HepG2 (cell line): Measurements from ENCODE around the gene TARBP2. TPM values are rescaled to one million over a fixed set of nuclear protein-coding genes. Genes with fewer than 3 reads are reported as not detected.

Experiments used
- ATM ChIP-seq: fragments of 450-650 bp; IDR thresholded peaks from 2 replicates; pipeline ENCODE4 v1.7.1; 2017; ENCODE audit warnings: mild to moderate bottlenecking, borderline replicate concordance
- HDAC2 ChIP-seq: sonication (generic); formaldehyde crosslinking; IDR thresholded peaks from 2 replicates; pipeline ENCODE4 v1.4.0; 2020; ENCODE audit warnings: missing genetic modification reagents
- HHEX ChIP-seq: IDR thresholded peaks from 2 replicates; pipeline ENCODE4 v1.6.1; 2016; ENCODE audit warnings: control low read depth
- HMGA1 ChIP-seq: sonication (generic); formaldehyde crosslinking; conservative IDR thresholded peaks from 2 replicates; pipeline ENCODE4 v1.4.0; 2020; ENCODE audit warnings: missing genetic modification reagents
- HOXA5 ChIP-seq: sonication (generic); formaldehyde crosslinking; IDR thresholded peaks from 2 replicates; pipeline ENCODE4 v1.4.0; 2020; ENCODE audit warnings: missing genetic modification reagents
- IRF2 ChIP-seq: IDR thresholded peaks from 2 replicates; pipeline ENCODE4 v1.6.1; 2018; ENCODE audit warnings: missing genetic modification reagents, missing compliant biosample characterization
- MEF2D ChIP-seq: sonication (generic); formaldehyde crosslinking; IDR thresholded peaks from 2 replicates; pipeline ENCODE4 v1.5.1; 2020; ENCODE audit warnings: mild to moderate bottlenecking, missing genetic modification reagents
- MXD4 ChIP-seq: IDR thresholded peaks from 2 replicates; pipeline ENCODE4 v1.6.1; 2016; ENCODE audit warnings: mild to moderate bottlenecking, missing biosample characterization, missing genetic modification reagents
- NFIC ChIP-seq: IDR thresholded peaks from 2 replicates; pipeline ENCODE4 v1.6.1; 2012; ENCODE audit warnings: mild to moderate bottlenecking, low read length, inconsistent platforms
- POGZ ChIP-seq: sonication (generic); formaldehyde crosslinking; IDR thresholded peaks from 2 replicates; pipeline ENCODE4 v1.4.0; 2020; ENCODE audit warnings: mild to moderate bottlenecking, missing genetic modification reagents
- POLR2AphosphoS5 ChIP-seq: IDR thresholded peaks from 2 replicates; pipeline ENCODE4 v1.6.1; 2012; ENCODE audit warnings: low read depth, low read length
- RORA ChIP-seq: sonication (generic); formaldehyde crosslinking; IDR thresholded peaks from 2 replicates; pipeline ENCODE4 v1.5.0; 2020; ENCODE audit warnings: mild to moderate bottlenecking, missing genetic modification reagents, moderate library complexity
- SALL2 ChIP-seq: sonication (generic); formaldehyde crosslinking; IDR thresholded peaks from 2 replicates; pipeline ENCODE4 v1.8.1; 2023; ENCODE audit warnings: mild to moderate bottlenecking, missing genetic modification reagents, inconsistent platforms
- TBL1XR1 ChIP-seq: fragments of 150-350 bp; IDR thresholded peaks from 2 replicates; pipeline ENCODE4 v1.6.1; 2014; ENCODE audit warnings: borderline replicate concordance, low read length; ENCODE audit not compliant: partially characterized antibody
- YEATS4 ChIP-seq: sonication (generic); formaldehyde crosslinking; IDR thresholded peaks from 2 replicates; pipeline ENCODE4 v1.4.0; 2020; ENCODE audit warnings: missing genetic modification reagents, borderline replicate concordance
- ZFX ChIP-seq: sonication (generic); formaldehyde crosslinking; IDR thresholded peaks from 2 replicates; pipeline ENCODE4 v1.4.0; 2020; ENCODE audit warnings: mild to moderate bottlenecking, low read depth, missing genetic modification reagents, moderate library complexity
- ZMAT3 ChIP-seq: sonication (generic); formaldehyde crosslinking; conservative IDR thresholded peaks from 2 replicates; pipeline ENCODE4 v1.7.0; 2021; ENCODE audit warnings: missing genetic modification reagents
- ZNF317 ChIP-seq: sonication (generic); formaldehyde crosslinking; IDR thresholded peaks from 2 replicates; pipeline ENCODE4 v1.5.0; 2020; ENCODE audit warnings: mild to moderate bottlenecking, missing genetic modification reagents
- ZNF451 ChIP-seq: sonication (generic); formaldehyde crosslinking; IDR thresholded peaks from 2 replicates; pipeline ENCODE4 v1.5.0; 2020; ENCODE audit warnings: mild to moderate bottlenecking, missing genetic modification reagents
- ZNF468 ChIP-seq: sonication (generic); formaldehyde crosslinking; IDR thresholded peaks from 2 replicates; pipeline ENCODE4 v1.8.0; 2022; ENCODE audit warnings: mild to moderate bottlenecking, moderate library complexity, missing genetic modification reagents
- ZNF607 ChIP-seq: sonication (generic); formaldehyde crosslinking; IDR thresholded peaks from 2 replicates; pipeline ENCODE4 v1.5.1; 2020; ENCODE audit warnings: missing genetic modification reagents, mild to moderate bottlenecking, borderline replicate concordance
- polyA plus RNA-seq, 8 experiments: library from polyadenylated mRNA; depleted of rRNA in 3 of 8; stranded (reverse) in 7 of 8; unstranded in 1 of 8; fragments of >200 nt; fragmentation: Illumina TruSeq in 4 of 8; extraction: Trizol in 4 of 8; gene quantifications; 2 replicates each; pipeline versions ENCODE4 v1.2.1 to v1.2.3, GENCODE V29; 2011 to 2016; ENCODE audit warnings: low read depth in 4 of 8, missing spikeins in 1 of 8, mixed read lengths in 1 of 8; ENCODE audit not compliant: insufficient read depth in 1 of 8
- total RNA-seq, 5 experiments: library from RNA; depleted of rRNA; stranded (reverse); fragments of >200 nt; fragmentation: Illumina TruSeq; extraction: Trizol; gene quantifications; 2 replicates each; pipeline ENCODE4 v1.2.3, GENCODE V29; 2016; ENCODE audit warnings: low read depth in 1 of 5
- TF ChIP-seq, protein P1 (sequence below): sonication (generic); formaldehyde crosslinking; IDR thresholded peaks from 2 replicates; pipeline ENCODE4 v1.5.0; 2020; ENCODE audit warnings: mild to moderate bottlenecking, missing genetic modification reagents
- TF ChIP-seq, protein P2 (sequence below): sonication (generic); formaldehyde crosslinking; IDR thresholded peaks from 2 replicates; pipeline ENCODE4 v1.5.1; 2020; ENCODE audit warnings: mild to moderate bottlenecking, missing genetic modification reagents, borderline replicate concordance
- TF ChIP-seq, protein P3 (sequence below): sonication (generic); formaldehyde crosslinking; IDR thresholded peaks from 2 replicates; pipeline ENCODE4 v1.9.0; 2021; ENCODE audit warnings: missing genetic modification reagents, borderline replicate concordance
- TF ChIP-seq, protein P4 (sequence below): sonication (generic); formaldehyde crosslinking; IDR thresholded peaks from 2 replicates; pipeline ENCODE4 v1.4.0; 2020; ENCODE audit warnings: mild to moderate bottlenecking, missing genetic modification reagents

TARBP2 gene
- total and polyA plus RNA-seq, 2 of the 13 experiments (the other 11 are each of a cell fraction or from before 2014, with no cell fraction given) = 47.0 to 55.5 TPM

DNA sequence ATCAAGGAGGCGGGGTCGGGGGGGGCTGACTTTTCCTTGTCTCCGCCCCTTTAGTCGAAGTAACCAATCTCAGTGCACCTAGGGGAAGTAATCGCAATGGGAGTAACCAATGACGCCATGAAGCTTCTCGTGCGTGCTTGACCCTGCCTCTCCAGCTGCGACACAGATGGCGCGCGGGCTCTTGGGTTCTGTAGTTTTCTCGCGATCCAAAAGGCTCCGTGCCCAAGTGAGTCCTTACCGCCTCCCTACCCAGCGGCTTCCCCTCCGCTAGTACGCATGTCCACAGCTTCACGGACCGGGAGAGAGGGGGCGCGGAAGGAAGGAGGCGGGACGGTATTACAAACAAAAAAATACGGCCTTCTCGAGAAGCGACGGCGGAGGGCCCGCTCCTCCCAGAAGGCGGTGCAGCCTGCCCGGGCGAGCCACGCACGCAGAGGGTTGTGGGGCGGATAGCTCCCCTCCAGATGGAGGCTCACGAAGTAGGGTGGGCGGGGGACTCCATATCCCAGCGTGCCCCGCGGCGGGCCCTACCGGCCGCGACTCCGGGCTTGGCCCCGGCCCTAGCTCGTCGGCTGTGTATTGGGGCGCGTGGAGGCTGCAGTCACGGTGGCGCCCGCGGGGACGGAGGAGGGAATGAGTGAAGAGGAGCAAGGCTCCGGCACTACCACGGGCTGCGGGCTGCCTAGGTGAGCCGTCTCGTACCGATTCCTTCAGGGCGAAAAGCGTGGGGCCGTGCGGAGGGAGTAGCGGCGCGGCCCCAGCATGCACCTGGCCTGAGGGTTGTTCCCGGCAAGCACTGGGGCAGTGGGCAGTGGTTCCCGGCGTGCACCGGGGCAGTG lies at the start of gene TARBP2 (continued):
- TF ChIP-seq, protein P1, sequence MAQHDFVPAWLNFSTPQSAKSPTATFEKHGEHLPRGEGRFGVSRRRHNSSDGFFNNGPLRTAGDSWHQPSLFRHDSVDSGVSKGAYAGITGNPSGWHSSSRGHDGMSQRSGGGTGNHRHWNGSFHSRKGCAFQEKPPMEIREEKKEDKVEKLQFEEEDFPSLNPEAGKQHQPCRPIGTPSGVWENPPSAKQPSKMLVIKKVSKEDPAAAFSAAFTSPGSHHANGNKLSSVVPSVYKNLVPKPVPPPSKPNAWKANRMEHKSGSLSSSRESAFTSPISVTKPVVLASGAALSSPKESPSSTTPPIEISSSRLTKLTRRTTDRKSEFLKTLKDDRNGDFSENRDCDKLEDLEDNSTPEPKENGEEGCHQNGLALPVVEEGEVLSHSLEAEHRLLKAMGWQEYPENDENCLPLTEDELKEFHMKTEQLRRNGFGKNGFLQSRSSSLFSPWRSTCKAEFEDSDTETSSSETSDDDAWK (CRISPR knock-in tag) = no peak
- TF ChIP-seq ZNF317 (CRISPR knock-in tag) (peak; percentile 75), POLR2AphosphoS5 (peak; percentile 73), RORA (CRISPR knock-in tag) (no peak), ZFX (CRISPR knock-in tag) (peak; percentile 98), HMGA1 (CRISPR knock-in tag) (no peak), ZNF451 (CRISPR knock-in tag) (0 out of 2 replicates have a peak, but pooled peaks have one; percentile 22), HDAC2 (CRISPR knock-in tag) (no peak; the same call in 1 of the 2 replicates), ZNF607 (CRISPR knock-in tag) (peak; percentile 97), HOXA5 (CRISPR knock-in tag) (peak; percentile 83; the same call in 1 of the 2 replicates), IRF2 (CRISPR knock-in tag) (peak; percentile 83), SALL2 (CRISPR knock-in tag) (peak; percentile 85), TBL1XR1 (peak; percentile 24), NFIC (no peak), YEATS4 (CRISPR knock-in tag) (peak; percentile 97), ZMAT3 (CRISPR knock-in tag) (peak; percentile 79; the same call in 1 of the 2 replicates), MXD4 (peak; percentile 82; the same call in 1 of the 2 replicates), MEF2D (peak; percentile 62), ZNF468 (no peak), POGZ (CRISPR knock-in tag) (peak; percentile 84), ATM (no peak), HHEX (CRISPR knock-in tag) (no peak; the same call in 1 of the 2 replicates)
- TF ChIP-seq, protein P2, sequence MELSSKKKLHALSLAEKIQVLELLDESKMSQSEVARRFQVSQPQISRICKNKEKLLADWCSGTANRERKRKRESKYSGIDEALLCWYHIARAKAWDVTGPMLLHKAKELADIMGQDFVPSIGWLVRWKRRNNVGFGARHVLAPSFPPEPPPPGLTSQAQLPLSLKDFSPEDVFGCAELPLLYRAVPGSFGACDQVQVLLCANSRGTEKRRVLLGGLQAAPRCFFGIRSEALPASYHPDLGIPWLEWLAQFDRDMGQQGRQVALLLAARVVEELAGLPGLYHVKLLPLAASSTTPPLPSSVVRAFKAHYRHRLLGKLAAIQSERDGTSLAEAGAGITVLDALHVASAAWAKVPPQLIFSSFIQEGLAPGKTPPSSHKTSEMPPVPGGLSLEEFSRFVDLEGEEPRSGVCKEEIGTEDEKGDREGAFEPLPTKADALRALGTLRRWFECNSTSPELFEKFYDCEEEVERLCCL (CRISPR knock-in tag) = no peak
- TF ChIP-seq, protein P3, sequence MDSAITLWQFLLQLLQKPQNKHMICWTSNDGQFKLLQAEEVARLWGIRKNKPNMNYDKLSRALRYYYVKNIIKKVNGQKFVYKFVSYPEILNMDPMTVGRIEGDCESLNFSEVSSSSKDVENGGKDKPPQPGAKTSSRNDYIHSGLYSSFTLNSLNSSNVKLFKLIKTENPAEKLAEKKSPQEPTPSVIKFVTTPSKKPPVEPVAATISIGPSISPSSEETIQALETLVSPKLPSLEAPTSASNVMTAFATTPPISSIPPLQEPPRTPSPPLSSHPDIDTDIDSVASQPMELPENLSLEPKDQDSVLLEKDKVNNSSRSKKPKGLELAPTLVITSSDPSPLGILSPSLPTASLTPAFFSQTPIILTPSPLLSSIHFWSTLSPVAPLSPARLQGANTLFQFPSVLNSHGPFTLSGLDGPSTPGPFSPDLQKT (CRISPR knock-in tag) = peak; percentile 92; the same call in 1 of the 2 replicates
- TF ChIP-seq, protein P4, sequence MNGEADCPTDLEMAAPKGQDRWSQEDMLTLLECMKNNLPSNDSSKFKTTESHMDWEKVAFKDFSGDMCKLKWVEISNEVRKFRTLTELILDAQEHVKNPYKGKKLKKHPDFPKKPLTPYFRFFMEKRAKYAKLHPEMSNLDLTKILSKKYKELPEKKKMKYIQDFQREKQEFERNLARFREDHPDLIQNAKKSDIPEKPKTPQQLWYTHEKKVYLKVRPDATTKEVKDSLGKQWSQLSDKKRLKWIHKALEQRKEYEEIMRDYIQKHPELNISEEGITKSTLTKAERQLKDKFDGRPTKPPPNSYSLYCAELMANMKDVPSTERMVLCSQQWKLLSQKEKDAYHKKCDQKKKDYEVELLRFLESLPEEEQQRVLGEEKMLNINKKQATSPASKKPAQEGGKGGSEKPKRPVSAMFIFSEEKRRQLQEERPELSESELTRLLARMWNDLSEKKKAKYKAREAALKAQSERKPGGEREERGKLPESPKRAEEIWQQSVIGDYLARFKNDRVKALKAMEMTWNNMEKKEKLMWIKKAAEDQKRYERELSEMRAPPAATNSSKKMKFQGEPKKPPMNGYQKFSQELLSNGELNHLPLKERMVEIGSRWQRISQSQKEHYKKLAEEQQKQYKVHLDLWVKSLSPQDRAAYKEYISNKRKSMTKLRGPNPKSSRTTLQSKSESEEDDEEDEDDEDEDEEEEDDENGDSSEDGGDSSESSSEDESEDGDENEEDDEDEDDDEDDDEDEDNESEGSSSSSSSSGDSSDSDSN (CRISPR knock-in tag) = peak; percentile 44; the same call in 1 of the 2 replicates
